IPS-18c (cell line): ENCODE measurements around the gene SORL1-AS1.
"Not testable (repeated sequence)": the region's sequence is repeated elsewhere in the genome, so short reads cannot be mapped to it uniquely, and the experiment has no call there.

ENCODE experiments used
- H3K4me3 ChIP-seq: 2 replicates; pipeline ENCODE4 v1.7.0; 2013; ENCODE audit warnings: low read depth, mild to moderate bottlenecking, low read length, moderate library complexity; ENCODE audit not compliant: insufficient read depth
- H3K9me3 ChIP-seq: one replicate; pipeline ENCODE4 v1.6.1; 2013; ENCODE audit warnings: mild to moderate bottlenecking, low read length, moderate library complexity; ENCODE audit not compliant: control insufficient read depth, insufficient read depth

SORL1-AS1 gene

DNA sequence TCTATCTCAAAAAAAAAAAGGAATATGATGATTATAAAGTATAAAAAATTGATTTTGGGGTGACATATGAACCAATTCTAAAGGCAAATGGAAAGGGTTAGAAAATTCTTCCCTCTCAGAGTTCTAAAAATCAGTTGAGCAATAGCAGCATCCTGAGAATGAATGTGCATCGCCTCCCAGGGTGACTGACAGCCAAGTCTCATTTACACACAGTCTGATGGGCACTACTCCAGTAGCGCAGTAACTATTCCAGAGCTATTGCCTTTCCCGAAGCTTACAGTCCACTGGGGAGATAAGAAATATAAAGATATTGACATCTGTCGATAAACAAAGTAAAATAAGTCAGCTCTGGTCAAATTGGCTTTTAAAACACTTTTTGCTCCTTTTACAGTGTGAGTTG is 32.9 kb downstream of the SORL1-AS1 start:
- Histone ChIP-seq H3K4me3 (no peak overlapping the region), H3K9me3 (no peaks in the 10 kb centered on the region)

- Histone ChIP-seq H3K9me3 (no peaks in the 10 kb centered on the region), H3K4me3 (no peak overlapping the region)
These were observed 34.1 kb downstream of the SORL1-AS1 start for GRCh38 chr11:121418625-121419114.

DNA sequence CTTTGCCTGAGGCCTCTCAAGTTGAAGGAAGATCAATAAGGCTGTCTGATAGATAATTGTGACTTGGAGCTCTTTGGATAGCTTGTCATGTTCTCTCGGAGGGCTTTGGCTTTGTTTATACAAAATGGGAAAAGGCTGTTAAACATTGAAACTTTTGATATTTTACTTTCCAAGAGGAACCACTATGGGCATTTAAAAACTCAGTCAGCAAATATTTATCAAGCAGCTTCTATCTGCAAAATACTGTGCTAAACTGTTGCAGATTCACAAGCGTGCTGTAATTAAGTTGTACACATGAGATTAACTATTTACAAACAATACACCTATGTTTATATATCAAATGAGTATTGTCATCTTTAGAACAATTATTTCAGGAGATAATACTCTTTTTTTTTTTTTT is 35.2 kb downstream of the SORL1-AS1 start:
- Histone ChIP-seq H3K9me3 (peaks cover 2% of the 10 kb centered on the region), H3K4me3 (no peak overlapping the region)

DNA sequence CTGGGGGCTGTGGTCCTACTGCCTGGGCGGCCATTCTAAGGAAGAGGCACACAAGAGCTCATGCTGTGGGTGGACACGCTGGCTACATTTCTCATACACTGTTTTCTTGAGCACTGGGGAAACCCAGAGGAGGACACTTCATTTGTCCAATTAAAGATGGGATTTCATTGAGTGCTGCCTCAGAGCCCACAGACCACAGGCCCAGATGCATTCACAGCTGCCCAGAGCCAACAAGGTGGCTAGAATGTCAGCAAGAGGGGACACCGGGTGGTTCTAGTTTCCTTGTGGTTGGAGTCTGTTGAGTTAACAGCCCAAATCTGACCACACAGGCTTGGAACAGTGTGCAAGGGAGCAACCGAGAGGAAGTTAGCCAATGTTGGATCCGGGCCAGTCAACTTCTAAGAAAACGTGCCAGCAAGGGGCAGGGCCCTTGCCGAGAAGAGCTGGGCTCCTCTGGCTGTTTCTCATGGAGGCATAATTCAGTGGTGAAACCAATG is 35.7 kb downstream of the SORL1-AS1 start:
- H3K4me3 ChIP-seq = no peak overlapping the region
- H3K9me3 ChIP-seq = peaks cover 2% of the 10 kb centered on the region

DNA sequence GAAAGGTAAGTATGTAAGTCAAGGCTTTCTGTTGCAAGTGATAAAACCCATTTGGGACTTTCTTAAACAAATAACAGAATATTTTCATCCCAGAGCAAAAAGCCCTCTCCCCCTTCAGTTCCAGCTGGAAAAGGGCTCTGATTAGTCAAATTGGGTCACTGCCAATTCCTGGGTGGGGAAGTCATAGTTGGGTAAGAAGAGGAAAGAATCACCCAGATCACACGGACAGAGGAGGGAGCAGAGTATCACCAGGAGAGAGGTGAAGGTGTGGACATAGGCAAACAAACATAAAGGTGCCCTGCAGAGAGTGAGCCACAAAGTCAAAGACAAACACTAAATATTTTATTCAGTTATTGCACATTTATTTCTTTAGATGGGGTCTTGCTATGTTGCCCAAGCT is 36.9 kb downstream of the SORL1-AS1 start:
- Histone ChIP-seq H3K4me3 (no peak overlapping the region), H3K9me3 (peaks cover 2% of the 10 kb centered on the region)

DNA sequence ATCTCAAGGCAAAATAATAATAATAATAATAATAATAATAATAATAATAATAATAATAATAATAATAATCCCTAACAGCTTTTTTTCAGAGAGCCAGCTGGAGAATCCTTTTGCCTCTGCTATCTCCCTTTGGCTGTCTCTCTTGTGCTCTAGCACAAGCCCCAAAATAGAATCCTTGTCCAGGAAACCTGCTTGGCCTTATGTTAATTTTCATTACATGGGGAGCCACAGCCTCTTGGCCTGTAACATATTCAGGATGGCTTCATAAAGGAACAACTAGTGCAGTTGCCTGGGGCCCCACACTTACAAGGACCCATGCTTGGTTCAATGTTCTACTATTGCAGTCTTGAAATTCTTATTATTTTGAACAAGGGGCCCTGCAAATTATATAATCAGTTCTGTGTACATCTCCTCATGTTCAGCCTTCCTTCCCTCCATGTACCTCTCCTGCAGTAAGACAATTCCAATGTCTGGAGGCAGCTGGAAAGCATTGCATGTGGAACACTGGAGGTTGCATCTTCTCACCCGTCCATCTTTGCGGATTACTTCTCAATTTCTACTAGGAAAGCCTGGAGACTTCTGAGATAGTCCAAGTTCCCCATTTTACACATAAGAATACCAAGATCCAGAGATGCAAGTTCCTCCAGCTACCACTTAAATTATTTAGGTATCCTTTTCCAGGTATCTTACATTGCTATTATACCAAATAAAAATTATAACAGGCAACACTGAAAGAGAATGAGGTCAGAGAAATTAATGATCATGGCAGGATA is 38.4 kb downstream of the SORL1-AS1 start:
- H3K9me3 ChIP-seq = peaks cover 2% of the 10 kb centered on the region
- no peak overlapping the region for H3K4me3 ChIP-seq

DNA sequence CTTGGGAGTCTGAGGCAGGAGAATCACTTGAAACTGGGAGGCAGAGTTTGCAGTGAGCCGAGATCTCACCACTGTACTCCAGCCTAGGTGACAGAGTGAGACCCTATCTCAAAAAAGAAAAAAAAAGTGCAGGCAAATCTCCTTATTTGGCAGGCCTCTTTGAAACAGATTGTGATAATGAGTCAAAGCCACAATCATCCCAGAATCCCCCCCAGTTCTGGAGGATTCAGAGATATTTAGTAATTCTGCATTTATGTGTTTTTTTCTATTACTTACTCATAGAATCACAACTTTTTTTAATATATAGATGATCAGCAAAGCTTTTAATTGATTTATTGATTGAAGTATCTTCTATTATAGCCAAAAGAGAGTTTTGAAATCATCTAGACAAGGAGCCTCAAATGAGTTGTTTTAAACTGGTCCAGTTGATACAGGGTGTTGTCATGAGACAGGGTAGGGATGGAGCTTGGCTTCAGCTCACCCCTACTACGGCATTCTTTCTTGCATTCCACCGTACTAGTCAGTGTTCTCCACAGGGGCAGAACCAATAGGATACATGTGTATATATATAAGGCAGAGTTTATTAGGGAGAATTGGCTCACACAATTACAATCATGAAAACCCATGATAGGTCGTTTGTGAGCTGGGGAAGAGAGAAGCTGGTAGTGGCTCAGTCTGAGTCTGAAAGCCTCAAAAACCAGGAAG is 39.9 kb downstream of the SORL1-AS1 start:
- Histone ChIP-seq H3K9me3 (peaks cover 2% of the 10 kb centered on the region), H3K4me3 (no peak overlapping the region)

DNA sequence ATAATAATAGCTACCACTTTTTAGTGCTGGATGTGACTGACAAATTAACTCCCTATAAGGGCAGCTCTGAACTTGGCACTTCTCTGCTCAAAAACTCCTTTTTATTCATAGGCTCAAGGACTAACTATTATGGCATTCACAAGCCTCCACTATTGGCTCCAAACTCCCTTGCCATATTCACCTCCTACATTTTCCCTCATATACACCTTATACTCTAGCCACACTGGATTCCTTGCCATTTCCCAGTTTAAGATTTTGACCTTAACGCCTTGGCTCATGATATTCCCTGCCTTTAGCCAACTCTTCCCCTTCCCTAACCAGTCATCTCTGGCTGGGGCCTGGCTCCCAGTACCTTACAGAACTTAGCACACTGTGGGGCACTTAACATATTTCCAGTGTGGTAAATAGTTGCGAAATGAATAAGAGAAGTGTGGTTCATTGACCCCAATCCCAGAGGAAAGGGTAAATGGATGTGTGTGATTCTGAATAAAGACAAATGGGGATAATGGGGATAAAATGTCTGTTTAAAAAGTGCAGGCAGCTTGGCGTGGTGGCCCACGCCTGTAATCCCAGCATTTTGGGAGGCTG is 40.7 kb downstream of the SORL1-AS1 start:
- H3K4me3 ChIP-seq = no peak overlapping the region
- peaks cover 2% of the 10 kb centered on the region for H3K9me3 ChIP-seq

GRCh38 chr11:121411330-121411729 is 41.4 kb downstream of the SORL1-AS1 start:
- not testable (repeated sequence) for H3K4me3 ChIP-seq, H3K9me3 ChIP-seq

GRCh38 chr11:121410041-121410440 is 42.7 kb downstream of the SORL1-AS1 start:
- H3K9me3 ChIP-seq, H3K4me3 ChIP-seq: not testable (repeated sequence)

GRCh38 chr11:121408830-121409229 is 43.9 kb downstream of the SORL1-AS1 start:
- Histone ChIP-seq H3K4me3 (no peak overlapping the region), H3K9me3 (peaks cover 2% of the 10 kb centered on the region)

DNA sequence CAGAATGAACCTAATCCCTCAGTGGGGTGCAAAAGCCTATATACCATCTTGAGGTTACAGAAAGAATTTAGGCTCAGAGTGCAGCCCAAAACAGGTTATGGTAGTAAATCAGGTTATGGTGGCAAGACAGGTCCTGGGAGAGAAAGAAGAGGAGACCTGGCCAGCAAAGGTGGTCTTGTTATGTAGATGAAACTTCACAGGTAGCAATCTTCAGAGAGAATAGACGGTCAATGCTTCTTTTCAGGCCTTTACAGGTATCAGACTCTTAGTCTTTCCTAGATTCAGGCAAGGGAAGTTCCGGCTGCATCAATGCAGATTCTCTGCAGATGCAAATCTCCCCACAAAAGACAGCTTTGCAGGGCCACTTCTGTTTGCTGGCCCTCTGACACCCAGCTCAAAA is 46.5 kb downstream of the SORL1-AS1 start:
- Histone ChIP-seq H3K4me3 (no peak overlapping the region), H3K9me3 (no peaks in the 10 kb centered on the region)

DNA sequence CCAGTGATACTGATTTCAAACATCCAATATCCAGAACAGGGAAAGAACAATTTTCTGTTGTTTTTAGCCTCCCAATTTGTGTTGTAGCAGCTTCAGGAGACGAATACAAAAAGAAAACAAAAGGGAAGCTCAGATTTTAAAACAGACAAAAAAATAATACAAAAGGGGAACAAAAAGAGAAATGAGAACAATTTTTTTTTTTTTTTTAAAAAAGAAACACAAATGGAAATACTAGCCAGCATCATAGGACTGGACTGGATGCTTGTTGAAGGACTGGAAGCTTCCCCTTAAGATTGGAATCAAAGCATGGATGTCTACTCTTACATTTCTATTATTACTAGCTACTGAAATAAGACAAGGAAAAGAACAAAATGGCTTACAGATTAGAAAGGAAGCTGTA is 47.1 kb downstream of the SORL1-AS1 start:
- Histone ChIP-seq H3K9me3 (no peaks in the 10 kb centered on the region), H3K4me3 (no peak overlapping the region)

- no peak overlapping the region for H3K4me3 ChIP-seq
- H3K9me3 ChIP-seq = no peaks in the 10 kb centered on the region
These were observed 58.0 kb downstream of the SORL1-AS1 start for GRCh38 chr11:121394785-121395184.

GRCh38 chr11:121393855-121394254 is 58.9 kb downstream of the SORL1-AS1 start:
- Histone ChIP-seq H3K4me3 (no peak overlapping the region), H3K9me3 (no peaks in the 10 kb centered on the region)

DNA sequence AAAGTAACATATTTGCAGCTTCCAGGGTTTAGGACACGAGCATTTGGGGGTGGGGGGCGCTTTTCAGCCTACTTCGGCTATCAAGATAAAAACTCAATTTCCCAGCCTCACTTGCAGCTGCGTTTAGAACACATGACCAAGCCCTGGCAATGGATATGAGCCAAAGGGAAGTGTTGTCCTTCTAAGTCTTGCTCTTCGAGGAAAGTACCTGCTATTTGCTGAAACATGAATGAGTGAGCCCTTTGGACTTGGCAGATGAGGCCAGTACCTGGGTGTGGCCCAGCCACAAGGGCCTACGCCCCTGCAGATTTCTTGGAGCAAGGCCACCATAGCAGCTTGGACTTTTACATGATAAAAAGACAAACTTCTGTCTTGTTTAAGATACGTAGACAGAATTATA is 60.9 kb downstream of the SORL1-AS1 start:
- Histone ChIP-seq H3K4me3 (no peak overlapping the region), H3K9me3 (no peaks in the 10 kb centered on the region)

DNA sequence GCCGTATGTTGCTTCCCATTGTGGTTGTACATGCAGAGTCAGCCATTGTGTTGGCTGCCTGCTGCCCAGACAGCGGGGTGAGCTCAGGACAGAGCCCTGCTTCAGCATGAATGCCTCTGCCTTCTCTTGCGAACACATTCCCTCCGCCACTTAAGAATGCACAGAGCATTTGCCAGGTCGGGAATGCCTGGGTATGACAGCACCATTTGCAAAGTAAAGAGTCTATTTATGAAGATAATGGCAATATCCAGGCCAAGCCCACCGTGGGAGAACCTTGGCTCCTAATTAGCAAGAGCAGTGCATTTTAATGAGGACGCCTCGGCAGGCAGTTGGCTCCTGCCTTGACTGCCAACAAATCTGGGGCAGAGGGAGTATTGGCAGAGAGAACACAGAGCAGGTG is 63.1 kb downstream of the SORL1-AS1 start:
- Histone ChIP-seq H3K9me3 (no peaks in the 10 kb centered on the region), H3K4me3 (no peak overlapping the region)
